Neural cell (in vitro differentiated cells): ENCODE data around the gene GPR143.
"Not testable (repeated sequence)": the region's sequence is repeated elsewhere in the genome, so short reads cannot be mapped to it uniquely, and the experiment has no call there.

ENCODE experiments used
- EP300 ChIP-seq: fragments of 450-650 bp; conservative IDR thresholded peaks from 2 replicates; pipeline ENCODE4 v1.6.1; 2014; ENCODE audit warnings: antibody characterized with exemption, mild to moderate bottlenecking, moderate library complexity; ENCODE audit not compliant: poor library complexity, severe bottlenecking
- EZH2 ChIP-seq: fragments of 200-600, 300-800 bp; shearing (Covaris generic), sonication (generic); IDR thresholded peaks from 2 replicates; pipeline ENCODE4 v1.6.1; 2014; ENCODE audit warnings: antibody characterized with exemption, low read length, borderline replicate concordance, mild to moderate bottlenecking; ENCODE audit not compliant: insufficient read depth, poor library complexity, severe bottlenecking
- MXI1 ChIP-seq: fragments of 450-650 bp; conservative IDR thresholded peaks from 2 replicates; pipeline ENCODE4 v1.6.1; 2014; ENCODE audit warnings: antibody characterized with exemption, mild to moderate bottlenecking; ENCODE audit not compliant: poor library complexity, severe bottlenecking
- POLR2AphosphoS5 ChIP-seq: IDR thresholded peaks from 2 replicates; pipeline ENCODE4 v1.6.1; 2012
- RAD21 ChIP-seq: fragments of 450-650 bp; conservative IDR thresholded peaks from 2 replicates; pipeline ENCODE4 v1.6.1; 2014; ENCODE audit warnings: antibody characterized with exemption, mild to moderate bottlenecking, moderate library complexity
- SMC3 ChIP-seq: fragments of 450-650 bp; conservative IDR thresholded peaks from 2 replicates; pipeline ENCODE4 v1.6.1; 2014; ENCODE audit warnings: antibody characterized with exemption, mild to moderate bottlenecking, moderate library complexity; ENCODE audit not compliant: poor library complexity
- TAF1 ChIP-seq: IDR thresholded peaks from 2 replicates; pipeline ENCODE4 v1.6.1; 2012; ENCODE audit warnings: low read depth
- TF ChIP-seq, protein P1 (sequence below): fragments of 450-650 bp; IDR thresholded peaks from 2 replicates; pipeline ENCODE4 v1.5.1; 2014; ENCODE audit warnings: antibody characterized with exemption, mild to moderate bottlenecking, moderate library complexity; ENCODE audit not compliant: poor library complexity, severe bottlenecking
- TF ChIP-seq, protein P2 (sequence below): IDR thresholded peaks from 2 replicates; pipeline ENCODE4 v1.6.1; 2012; ENCODE audit warnings: borderline replicate concordance

DNA sequence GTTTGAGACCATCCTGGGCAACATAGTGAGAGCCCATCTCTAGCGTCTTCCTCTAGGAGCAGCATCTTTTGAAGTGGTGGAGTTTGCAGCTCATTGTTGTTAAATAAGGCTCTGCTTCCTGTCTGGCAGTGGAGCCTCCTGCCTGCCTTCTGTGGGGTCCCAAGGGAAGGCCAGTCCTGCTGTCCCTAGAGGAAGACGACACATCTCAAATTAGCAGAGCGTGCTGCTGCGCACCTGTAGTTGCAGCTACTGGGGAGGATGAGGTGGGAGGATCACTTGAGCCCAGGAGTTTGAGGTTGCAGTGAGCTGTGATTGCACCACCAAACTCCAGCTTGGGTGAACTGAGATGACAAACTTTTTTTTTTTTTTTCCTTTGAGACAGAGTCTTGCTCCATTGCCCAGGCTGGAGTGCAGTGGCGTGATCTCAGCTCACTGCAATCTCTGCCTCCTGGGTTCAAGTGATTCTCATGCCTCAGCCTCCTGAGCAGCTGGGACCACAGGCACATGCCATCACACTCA, 2.7 kb upstream of the GPR143 start:
- TF ChIP-seq, protein P1, sequence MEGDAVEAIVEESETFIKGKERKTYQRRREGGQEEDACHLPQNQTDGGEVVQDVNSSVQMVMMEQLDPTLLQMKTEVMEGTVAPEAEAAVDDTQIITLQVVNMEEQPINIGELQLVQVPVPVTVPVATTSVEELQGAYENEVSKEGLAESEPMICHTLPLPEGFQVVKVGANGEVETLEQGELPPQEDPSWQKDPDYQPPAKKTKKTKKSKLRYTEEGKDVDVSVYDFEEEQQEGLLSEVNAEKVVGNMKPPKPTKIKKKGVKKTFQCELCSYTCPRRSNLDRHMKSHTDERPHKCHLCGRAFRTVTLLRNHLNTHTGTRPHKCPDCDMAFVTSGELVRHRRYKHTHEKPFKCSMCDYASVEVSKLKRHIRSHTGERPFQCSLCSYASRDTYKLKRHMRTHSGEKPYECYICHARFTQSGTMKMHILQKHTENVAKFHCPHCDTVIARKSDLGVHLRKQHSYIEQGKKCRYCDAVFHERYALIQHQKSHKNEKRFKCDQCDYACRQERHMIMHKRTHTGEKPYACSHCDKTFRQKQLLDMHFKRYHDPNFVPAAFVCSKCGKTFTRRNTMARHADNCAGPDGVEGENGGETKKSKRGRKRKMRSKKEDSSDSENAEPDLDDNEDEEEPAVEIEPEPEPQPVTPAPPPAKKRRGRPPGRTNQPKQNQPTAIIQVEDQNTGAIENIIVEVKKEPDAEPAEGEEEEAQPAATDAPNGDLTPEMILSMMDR = not testable (repeated sequence)
- not testable (repeated sequence) for TF ChIP-seq EZH2, SMC3, POLR2AphosphoS5, RAD21, EP300, TAF1, MXI1
- TF ChIP-seq, protein P2, sequence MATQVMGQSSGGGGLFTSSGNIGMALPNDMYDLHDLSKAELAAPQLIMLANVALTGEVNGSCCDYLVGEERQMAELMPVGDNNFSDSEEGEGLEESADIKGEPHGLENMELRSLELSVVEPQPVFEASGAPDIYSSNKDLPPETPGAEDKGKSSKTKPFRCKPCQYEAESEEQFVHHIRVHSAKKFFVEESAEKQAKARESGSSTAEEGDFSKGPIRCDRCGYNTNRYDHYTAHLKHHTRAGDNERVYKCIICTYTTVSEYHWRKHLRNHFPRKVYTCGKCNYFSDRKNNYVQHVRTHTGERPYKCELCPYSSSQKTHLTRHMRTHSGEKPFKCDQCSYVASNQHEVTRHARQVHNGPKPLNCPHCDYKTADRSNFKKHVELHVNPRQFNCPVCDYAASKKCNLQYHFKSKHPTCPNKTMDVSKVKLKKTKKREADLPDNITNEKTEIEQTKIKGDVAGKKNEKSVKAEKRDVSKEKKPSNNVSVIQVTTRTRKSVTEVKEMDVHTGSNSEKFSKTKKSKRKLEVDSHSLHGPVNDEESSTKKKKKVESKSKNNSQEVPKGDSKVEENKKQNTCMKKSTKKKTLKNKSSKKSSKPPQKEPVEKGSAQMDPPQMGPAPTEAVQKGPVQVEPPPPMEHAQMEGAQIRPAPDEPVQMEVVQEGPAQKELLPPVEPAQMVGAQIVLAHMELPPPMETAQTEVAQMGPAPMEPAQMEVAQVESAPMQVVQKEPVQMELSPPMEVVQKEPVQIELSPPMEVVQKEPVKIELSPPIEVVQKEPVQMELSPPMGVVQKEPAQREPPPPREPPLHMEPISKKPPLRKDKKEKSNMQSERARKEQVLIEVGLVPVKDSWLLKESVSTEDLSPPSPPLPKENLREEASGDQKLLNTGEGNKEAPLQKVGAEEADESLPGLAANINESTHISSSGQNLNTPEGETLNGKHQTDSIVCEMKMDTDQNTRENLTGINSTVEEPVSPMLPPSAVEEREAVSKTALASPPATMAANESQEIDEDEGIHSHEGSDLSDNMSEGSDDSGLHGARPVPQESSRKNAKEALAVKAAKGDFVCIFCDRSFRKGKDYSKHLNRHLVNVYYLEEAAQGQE = not testable (repeated sequence)
